CD4-positive, alpha-beta T cell (primary cell): Measurements from ENCODE around the gene MED12L. TPM values are rescaled to one million over a fixed set of nuclear protein-coding genes. Genes with fewer than 3 reads are reported as not detected.

Experiments
- ATAC-seq: fragments of 200-7000 bp; cut with Tn5 transposase; one replicate; pipeline ENCODE4 v1.10.0; 2022; ENCODE audit warnings: mild to moderate bottlenecking; ENCODE audit not compliant: poor library complexity
- CTCF ChIA-PET: fragments of 350-600 bp; sonication (Branson Sonifier 250); formaldehyde crosslinking; loops from one replicate; lab custom pipeline; 2021; ENCODE audit warnings: antibody characterized with exemption, inconsistent platforms; lab: Charles Lee
- POLR2A ChIA-PET: fragments of 350-600 bp; sonication (Branson Sonifier 250); formaldehyde crosslinking; loops from one replicate; lab custom pipeline; 2021; ENCODE audit warnings: antibody characterized with exemption, inconsistent platforms; lab: Charles Lee
- DNase-seq, 14 experiments: peaks; one replicate each; pipeline ENCODE4 v3.0.0-alpha.2; 2013 to 2020; ENCODE audit warnings: mixed read lengths in 2 of 14
- H3K27ac ChIP-seq, 2 donors: one replicate each; pipeline versions ENCODE4 v1.5.1 to v1.7.0; 2013; ENCODE audit warnings: low read length in 2 of 2, low read depth in 1 of 2, mild to moderate bottlenecking in 1 of 2
- H3K27me3 ChIP-seq, 2 experiments: 1 replicate in 1 of 2; 2 replicates in 1 of 2; pipeline versions ENCODE4 v1.6.1 to v1.7.0; 2013; ENCODE audit warnings: low read length in 2 of 2, control low read depth in 1 of 2, mild to moderate bottlenecking in 1 of 2, moderate library complexity in 1 of 2; ENCODE audit not compliant: insufficient read depth in 2 of 2, control insufficient read depth in 1 of 2
- H3K36me3 ChIP-seq: one replicate; pipeline ENCODE4 v1.6.1; 2013; ENCODE audit warnings: low read length, control low read depth; ENCODE audit not compliant: insufficient read depth
- H3K4me1 ChIP-seq: one replicate; pipeline ENCODE4 v1.6.1; 2013; ENCODE audit warnings: low read length, control low read depth; ENCODE audit not compliant: insufficient read depth
- H3K4me3 ChIP-seq: one replicate; pipeline ENCODE4 v1.5.1; 2013; ENCODE audit warnings: mild to moderate bottlenecking, low read length, moderate library complexity
- H3K9me3 ChIP-seq, 2 experiments: 1 replicate in 1 of 2; 2 replicates in 1 of 2; pipeline versions ENCODE4 v1.6.1 to v1.7.0; 2013; ENCODE audit warnings: low read length in 2 of 2, mild to moderate bottlenecking in 2 of 2, control low read depth in 1 of 2, moderate library complexity in 1 of 2; ENCODE audit not compliant: control insufficient read depth in 1 of 2, insufficient read depth in 1 of 2
- H3K27ac Mint-ChIP-seq: one replicate; pipeline ENCODE4 v1.8.0; 2020; ENCODE audit warnings: mixed read lengths
- H3K27me3 Mint-ChIP-seq: one replicate; pipeline ENCODE4 v1.8.0; 2021; ENCODE audit warnings: mixed read lengths
- H3K36me3 Mint-ChIP-seq: one replicate; pipeline ENCODE4 v1.8.0; 2021; ENCODE audit warnings: low read depth, mixed read lengths
- H3K4me1 Mint-ChIP-seq: one replicate; pipeline ENCODE4 v1.8.0; 2021; ENCODE audit warnings: low read depth, mixed read lengths
- H3K4me3 Mint-ChIP-seq: one replicate; pipeline ENCODE4 v1.8.0; 2020; ENCODE audit warnings: mild to moderate bottlenecking, mixed read lengths
- H3K9me3 Mint-ChIP-seq: one replicate; pipeline ENCODE4 v1.8.0; 2020; ENCODE audit warnings: mixed read lengths
- CTCF ChIP-seq: fragments of 200-600 bp; IDR thresholded peaks from one replicate; pipeline ENCODE4 v1.8.0; 2022; ENCODE audit warnings: antibody characterized with exemption, mild to moderate bottlenecking
- intact Hi-C, 2 experiments: fragments of 100-400 bp; cut with DNase I in 1 of 2; cut with micrococcal nuclease in 1 of 2; formaldehyde crosslinking; loops; one replicate each; pipeline versions ENCODE4 v1.15.1 to v1.9.0; 2023 to 2025; cut with DNase I, micrococcal nuclease
- total RNA-seq, 174 experiments: library from RNA in 2 of 174; stranded (reverse) in 2 of 174; gene quantifications; one replicate each; pipeline ENCODE4 v1.2.3 and lab custom pipeline; 2021 to 2026

MED12L gene
- total RNA-seq, 2 experiments from 2014 or later, result 0.39 to 0.49 TPM

DNA sequence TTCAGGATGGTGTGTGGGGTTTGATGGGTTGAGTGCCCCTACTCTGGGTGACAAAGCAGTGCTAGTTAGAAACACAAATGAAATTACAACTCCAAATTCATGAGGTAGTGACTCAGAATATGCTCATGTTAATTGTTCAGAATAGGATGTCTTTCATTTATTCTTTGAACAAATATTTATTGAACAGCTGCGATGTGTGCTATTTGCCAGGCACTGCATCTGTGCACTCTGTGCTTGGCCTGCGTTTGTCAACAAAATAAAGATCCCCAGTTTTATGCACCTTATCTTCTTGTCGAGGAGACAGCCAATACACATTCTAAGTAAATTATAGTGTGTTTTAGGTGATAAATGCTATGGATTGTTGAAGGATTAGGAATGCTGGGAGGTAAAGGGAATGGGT lies 27.3 kb downstream of the MED12L start:
- H3K27ac ChIP-seq, result no peak overlapping the region
- intact Hi-C loops, result no loop called here
- no peaks in the 10 kb centered on the region for H3K36me3 ChIP-seq
- H3K4me3 ChIP-seq, result no peak overlapping the region
- no peaks in the 10 kb centered on the region for H3K4me1 ChIP-seq
- peaks cover 5% of the 10 kb centered on the region for H3K27me3 Mint-ChIP-seq
- DNase-seq (no peak), ATAC-seq (no peak)
- no peaks in the 10 kb centered on the region for H3K9me3 ChIP-seq
- H3K36me3 Mint-ChIP-seq, result no peaks in the 10 kb centered on the region
- H3K27me3 ChIP-seq, result peaks cover 0 to 2% of the 10 kb centered on the region in 2 experiments
- ChIA-PET CTCF (no interaction called here), POLR2A (no interaction called here)
- no peak overlapping the region for H3K4me3 Mint-ChIP-seq
- H3K4me1 Mint-ChIP-seq, result no peaks in the 10 kb centered on the region
- H3K27ac Mint-ChIP-seq, result no peak overlapping the region
- H3K9me3 Mint-ChIP-seq, result no peaks in the 10 kb centered on the region
- TF ChIP-seq CTCF, result no peak

GRCh38 chr3:151113343-151113742 lies 27.9 kb downstream of the MED12L start:
- intact Hi-C loops, result no loop called here
- no peaks in the 10 kb centered on the region for H3K9me3 ChIP-seq
- no peaks in the 10 kb centered on the region for H3K36me3 Mint-ChIP-seq
- peaks cover 5% of the 10 kb centered on the region for H3K27me3 Mint-ChIP-seq
- H3K27me3 ChIP-seq, result peaks cover 0 to 2% of the 10 kb centered on the region in 2 experiments
- ChIA-PET CTCF (no interaction called here), POLR2A (no interaction called here)
- no peak overlapping the region for H3K27ac ChIP-seq
- no peak for ATAC-seq
- no peak for TF ChIP-seq CTCF
- no peak overlapping the region for H3K4me3 Mint-ChIP-seq
- H3K4me1 Mint-ChIP-seq, result no peaks in the 10 kb centered on the region
- no peak for DNase-seq
- no peaks in the 10 kb centered on the region for H3K36me3 ChIP-seq
- H3K27ac Mint-ChIP-seq, result no peak overlapping the region
- no peaks in the 10 kb centered on the region for H3K4me1 ChIP-seq
- H3K4me3 ChIP-seq, result no peak overlapping the region
- no peaks in the 10 kb centered on the region for H3K9me3 Mint-ChIP-seq

DNA sequence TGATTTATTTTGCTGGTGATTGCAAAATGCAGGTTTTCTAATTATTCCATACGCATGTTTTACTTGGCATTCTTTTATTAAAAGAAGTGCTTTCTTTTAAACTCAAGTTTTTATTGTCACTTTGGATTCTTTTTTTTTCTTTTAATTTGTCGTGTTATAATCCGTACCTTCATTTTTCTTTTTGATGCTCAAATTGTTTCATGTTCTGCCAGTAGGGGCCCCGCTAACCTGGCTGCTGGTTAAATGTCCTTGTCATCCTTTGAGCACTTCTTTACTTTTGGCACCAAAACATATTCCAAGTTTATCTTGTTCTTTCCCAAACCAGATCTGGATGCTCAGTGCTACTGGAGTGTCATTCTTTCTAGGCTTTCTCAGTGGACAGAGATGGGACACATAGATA lies 31.6 kb downstream of the MED12L start:
- CTCF ChIA-PET, result no interaction called here
- DNase-seq (no peak), ATAC-seq (no peak)
- Mint-ChIP-seq H3K4me3 (no peak overlapping the region), H3K27me3 (peaks cover 11% of the 10 kb centered on the region), H3K4me1 (no peaks in the 10 kb centered on the region), H3K27ac (no peak overlapping the region), H3K9me3 (no peaks in the 10 kb centered on the region), H3K36me3 (no peaks in the 10 kb centered on the region)
- H3K4me1 ChIP-seq, result no peaks in the 10 kb centered on the region
- H3K27ac ChIP-seq, result no peak overlapping the region
- intact Hi-C loops, result no loop called here
- H3K36me3 ChIP-seq, result no peaks in the 10 kb centered on the region
- H3K27me3 ChIP-seq, result peaks cover 0 to 2% of the 10 kb centered on the region in 2 experiments
- no peaks in the 10 kb centered on the region for H3K9me3 ChIP-seq
- no peak for TF ChIP-seq CTCF
- POLR2A ChIA-PET, result no interaction called here
- no peak overlapping the region for H3K4me3 ChIP-seq
